HG03439 (cell line): ENCODE measurements around the gene MRPL55.
A peak's percentile ranks its signal among the peaks of the same experiment; 100 is the strongest.

Experiments used
- ATAC-seq: cut with Tn5 transposase; IDR thresholded peaks from one replicate; pipeline ENCODE4 v1.9.1; 2021; ENCODE audit warnings: mild to moderate bottlenecking, moderate library complexity; ENCODE audit not compliant: unreplicated experiment

Gene MRPL55

DNA sequence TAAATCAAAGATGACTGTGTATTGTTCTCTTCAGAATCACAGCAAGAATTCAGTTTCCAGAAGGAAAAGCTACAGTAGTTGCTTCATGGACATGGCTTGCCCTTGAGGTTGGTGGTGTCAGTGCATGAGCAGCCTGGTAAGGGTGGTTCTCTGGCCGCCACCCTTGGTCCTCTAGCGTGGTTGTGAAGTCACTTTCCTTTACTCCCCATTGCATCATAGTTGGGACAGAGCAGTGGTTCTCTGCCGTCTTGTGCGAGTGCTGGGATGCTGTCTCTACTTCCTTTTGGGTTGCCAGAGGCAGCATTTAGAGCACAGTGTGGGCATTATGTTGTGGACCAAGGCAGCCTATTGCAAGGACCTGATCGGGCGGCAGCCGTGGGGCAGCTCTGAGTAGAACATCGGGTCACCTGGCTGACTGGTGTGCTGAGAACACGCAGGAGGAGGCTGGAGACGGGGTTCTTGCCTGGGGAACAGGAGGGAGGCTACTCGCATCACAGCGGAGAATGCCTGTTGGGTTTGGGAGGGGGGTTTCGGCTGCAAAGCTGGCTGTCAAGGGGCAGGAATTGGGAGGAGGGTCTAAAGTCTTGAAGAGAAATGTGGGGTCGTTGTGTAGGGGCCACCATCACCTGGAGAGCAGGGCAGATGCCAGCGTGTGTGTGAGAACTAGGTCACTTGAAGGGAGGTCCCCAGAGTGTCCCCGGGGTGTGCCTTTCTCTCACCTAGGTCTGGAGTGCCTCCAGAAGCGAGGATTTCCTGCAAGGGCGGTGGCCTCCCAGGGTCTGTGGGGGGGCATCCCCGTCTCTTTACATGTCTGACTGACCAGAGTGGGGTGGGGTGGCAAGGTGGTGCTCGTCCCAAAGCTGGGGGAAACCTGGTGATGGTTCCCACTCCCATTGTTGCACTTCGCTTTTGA is 20.3 kb downstream of the MRPL55 start:
- ATAC-seq, result no peak

DNA sequence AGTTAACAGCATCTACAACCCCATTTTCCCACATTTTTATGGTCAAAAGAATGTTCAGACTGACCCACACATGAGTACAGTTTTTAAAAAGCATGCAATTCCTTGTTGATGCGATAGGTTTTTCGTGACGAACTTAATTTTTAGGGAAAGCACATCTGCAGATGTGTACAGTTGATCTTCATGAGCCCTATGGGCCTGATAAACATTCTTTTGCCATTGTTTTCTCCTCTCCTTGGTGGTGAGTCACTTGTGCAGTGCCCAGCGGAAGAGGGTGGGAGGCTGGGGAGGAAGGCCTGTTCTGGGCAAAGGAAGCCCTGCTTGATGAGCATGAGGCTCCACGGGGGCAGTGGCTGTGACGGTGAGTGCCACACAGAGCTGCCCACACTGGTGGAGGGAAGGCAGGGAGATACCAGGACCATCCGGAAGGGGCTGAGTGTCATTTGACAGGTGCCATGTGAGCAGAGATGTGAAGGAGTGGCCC is 21.3 kb downstream of the MRPL55 start:
- no peak for ATAC-seq

DNA sequence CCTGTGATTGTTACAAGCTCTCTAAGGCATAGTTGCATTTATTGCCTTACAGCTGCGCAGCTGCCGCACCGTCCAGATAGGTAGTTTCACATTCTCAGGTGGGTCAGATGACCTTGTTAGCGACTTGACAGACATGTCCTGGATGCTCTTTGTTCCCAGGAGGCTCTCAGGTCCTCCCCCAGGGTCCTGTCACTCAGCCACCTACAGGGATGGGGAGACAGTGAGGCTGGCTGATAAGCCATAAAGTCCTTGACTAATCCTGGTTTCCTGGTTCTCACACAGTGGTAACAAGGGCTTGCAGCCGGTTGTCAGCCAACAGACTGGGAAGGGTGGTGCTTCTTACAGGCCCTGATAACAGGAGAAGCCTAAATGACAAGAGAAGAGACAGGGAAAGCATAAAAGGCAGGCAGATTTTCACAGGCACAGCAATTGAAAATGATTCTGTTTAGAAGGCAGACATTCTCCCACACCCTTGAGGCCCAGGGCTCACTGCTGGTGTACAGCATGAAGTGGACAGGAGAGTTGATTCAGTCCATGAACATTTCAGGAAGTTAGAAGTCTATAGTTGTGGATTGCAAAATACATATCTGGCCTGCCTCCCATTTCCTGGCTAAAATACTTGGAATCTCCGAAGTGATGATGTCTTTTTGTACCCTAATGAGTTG is 23.7 kb downstream of the MRPL55 start:
- ATAC-seq, result no peak

DNA sequence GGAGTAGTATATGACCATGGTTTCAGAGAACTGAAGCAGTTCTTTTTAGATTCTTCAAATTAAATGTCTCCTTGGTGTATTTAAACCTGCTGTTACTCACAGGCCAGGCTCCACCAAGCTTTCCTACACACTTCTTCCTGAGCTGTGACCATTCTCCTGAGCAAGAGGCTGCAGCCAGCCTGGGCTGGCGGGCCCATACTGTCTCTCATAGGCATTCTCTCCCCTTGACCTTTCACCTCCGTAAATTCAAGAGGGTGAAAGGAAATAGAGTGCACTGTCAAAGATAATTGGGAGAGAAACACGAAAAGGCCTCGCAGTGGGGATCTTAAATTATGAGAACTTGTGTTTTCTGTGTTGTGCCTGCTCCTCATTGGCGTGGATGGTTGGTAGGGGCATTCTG is 24.3 kb downstream of the MRPL55 start:
- no peak for ATAC-seq

DNA sequence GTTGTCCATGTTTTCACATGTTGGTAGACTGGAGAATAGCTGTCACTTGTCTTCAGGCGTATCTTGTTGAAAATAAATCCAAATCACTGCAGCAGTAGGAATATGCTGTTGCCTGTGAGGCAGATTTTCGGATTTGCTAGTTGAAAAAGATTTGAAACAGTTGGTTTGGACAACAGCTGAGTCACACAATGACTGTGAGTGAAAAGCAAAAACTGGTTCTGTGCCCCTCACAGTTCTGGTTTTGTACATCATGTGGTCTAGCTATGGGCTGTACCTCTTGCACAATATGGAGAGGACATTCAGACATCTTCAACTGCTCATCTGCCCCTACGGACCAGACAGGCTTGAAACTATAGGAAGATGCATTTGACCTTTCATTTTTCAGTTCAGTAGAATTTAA is 24.8 kb downstream of the MRPL55 start:
- no peak for ATAC-seq

DNA sequence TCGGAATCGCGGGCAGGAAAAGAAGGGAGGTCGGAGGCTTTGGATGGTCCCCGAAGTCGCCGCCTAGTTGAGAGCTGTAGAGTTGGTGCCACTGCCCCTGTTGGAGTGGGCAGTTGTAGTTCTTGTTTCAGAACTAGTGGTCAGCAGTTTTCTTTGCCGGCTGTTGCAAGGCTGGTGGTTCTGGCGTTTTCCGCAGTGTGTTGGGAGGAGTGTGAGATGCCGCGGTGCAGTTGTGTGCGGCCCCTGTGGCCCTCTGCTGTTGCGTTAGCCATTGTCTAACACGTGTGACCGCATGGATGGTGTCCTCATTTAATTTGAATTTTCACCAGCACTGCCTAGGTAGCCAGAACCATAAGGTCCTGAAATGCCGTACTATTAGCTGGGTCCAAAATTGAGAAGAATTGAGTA is 25.2 kb downstream of the MRPL55 start:
- ATAC-seq, result no peak

DNA sequence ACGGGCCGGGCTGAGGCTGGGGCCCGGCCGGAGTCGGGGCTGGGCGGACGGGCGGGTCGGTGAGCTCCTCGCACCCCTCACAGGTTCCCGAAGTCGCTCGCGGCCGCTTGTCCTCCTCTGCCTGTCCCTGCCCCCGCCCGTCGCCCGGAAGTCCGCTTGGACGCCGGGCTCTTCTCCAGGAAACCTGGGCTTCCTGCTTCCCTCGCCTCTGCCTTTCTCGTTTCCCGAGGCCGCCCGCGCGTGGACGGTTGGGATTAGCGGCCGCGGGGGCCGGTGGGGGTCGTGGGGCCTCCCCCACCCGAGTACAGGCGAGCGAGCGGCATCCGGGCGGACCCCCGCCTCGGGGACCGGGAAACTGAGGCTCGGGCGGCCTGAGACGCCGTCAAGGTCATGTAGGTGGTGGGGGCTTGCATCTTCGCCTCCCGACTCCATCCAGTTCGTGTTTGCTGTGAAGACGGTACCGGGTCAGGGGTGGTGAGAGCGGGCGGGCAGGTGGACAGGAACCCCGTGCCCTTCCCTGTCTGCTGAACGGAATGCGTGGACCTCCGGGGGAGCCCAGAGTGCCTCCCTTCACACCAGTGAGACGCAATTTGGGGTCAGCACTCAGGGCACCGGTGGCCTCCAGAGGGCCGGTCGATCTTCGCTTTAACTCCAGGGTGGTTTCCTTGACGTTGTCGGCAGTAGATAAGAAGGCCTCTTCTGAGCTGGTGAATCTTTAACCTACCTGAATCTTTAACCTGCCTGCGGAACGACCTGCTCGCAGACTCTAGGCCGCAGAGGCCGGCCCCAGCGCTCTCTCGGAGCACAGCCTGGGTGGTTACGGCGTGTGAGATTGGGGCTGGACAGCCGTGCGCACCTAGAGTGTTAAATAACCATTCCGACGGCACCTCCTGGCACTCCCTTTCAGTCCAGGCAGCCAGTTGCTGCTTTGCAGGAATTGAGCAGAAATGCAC is 25.9 kb downstream of the MRPL55 start:
- no peak for ATAC-seq

DNA sequence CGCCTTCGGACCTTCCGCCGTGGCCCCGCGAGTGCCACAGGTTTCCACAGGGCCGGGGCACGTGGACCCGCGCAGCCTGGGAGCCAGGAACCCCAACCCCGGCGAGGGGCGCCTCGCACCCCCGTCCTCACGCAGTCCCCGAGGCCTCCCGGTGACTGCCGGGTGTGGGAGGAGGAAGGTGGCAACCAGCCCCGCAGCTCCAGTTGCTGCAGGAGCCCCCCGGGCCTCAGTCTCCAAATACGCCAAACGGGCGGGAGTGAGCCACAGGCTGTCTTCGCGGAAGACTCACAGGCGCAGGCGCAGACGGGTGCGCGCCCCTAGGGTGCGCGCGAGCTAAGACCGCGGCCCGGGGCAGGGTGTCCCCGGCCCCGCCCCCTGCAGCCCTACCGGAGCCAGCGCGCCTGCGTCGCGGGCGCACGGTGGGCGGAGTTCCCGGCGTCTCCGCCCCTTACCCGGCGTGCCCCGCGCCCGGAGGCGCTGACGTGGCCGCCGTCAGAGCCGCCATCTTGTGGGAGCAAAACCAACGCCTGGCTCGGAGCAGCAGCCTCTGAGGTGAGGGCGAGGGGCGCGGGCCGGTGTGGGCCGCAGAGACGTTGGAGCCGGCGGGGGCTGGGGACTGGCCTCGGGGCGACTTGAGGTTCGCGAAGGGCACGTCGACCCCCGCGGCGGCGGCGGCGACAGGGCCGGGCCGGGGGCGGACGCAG is 26.7 kb downstream of the MRPL55 start, which contains the start of gene ARF1:
Gene ARF1, plus strand, starts transcription at position 495 of the 704 bp plus-strand sequence. CDS start 14,407 bp downstream, outside the sequence.
- ATAC-seq, result peak; percentile 72

DNA sequence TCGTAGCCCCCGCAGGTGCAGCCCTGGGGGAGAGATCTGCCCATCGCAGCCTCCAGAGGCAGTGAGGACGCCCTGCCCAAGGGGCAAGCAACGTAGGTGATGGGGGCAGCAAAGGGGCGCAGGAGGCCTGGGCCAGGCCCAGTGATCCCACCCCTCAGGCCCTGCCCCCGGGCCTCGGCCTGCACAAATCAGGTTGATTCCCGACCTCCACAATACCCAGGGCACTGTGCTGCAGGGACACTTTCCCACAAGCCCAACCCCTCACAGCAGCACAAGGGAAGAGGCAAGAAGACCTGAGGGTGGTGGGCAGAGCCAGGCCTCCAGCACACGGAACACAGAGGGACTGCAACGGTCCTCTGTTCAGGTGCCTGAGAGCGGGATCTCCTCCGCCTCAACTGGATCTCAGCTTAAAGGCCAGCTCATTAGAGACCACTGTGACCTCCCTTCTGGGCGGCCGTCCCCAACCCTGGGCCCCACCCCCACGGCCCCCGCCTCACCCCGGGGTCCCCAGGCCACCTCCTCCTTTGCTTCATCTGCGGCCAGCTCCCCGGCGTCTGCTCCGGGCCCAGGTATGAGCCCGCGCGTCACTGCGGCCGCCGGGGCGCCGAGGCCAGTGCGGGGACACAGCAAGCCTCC is 27.4 kb downstream of the MRPL55 start:
- ATAC-seq, result peak; percentile 26

DNA sequence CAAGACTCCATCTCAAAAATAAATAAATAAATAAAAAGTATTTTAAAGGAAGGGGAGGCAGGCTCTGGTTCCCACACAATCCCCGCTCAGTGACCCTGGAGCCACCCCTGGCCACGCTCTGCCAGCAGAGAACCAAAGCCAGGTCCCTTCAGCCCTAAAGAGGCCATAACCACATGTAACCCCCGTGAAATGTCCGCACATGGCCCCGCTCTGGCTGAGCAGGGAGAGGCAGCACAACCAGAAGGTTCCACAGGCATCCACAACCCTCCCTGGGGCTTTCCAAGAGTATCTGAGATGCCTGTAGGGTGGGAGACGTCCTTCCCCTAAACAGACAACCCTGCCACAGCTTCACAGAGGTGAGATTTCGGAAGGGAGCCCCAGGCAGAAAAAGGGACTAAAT is 28.0 kb downstream of the MRPL55 start:
- no peak for ATAC-seq

DNA sequence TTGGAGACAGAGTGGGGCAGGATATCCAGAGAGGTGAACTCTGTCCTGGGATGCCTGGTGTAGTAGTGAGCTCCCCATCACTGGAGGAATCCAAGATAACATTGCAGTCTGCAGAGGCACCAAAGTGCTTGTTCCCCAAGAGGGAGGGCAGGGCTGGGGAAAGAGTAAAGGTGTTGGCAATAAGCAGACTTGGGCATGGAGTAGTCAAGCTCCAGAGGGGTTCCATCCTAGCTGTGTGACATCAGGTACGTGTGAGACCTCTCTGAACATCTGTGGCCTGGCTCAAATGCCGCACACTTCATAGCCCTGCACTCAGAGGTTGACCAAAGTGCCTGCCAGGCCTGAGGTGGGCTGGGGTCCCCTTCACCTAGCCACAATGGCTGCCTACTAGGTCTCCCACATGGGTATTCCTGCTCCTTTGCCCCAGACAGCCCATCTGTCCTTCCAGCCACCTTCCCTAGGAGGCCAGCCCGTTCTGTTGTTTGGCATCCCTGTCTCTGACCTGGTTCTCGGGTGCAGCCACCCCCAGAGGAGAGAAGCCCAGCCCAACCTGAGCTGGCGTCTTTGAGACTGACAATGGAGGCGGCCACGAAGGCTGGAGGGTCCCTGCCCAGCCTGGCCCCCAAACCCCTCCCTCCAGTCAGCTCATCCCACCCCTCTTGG is 29.4 kb downstream of the MRPL55 start:
- no peak for ATAC-seq

DNA sequence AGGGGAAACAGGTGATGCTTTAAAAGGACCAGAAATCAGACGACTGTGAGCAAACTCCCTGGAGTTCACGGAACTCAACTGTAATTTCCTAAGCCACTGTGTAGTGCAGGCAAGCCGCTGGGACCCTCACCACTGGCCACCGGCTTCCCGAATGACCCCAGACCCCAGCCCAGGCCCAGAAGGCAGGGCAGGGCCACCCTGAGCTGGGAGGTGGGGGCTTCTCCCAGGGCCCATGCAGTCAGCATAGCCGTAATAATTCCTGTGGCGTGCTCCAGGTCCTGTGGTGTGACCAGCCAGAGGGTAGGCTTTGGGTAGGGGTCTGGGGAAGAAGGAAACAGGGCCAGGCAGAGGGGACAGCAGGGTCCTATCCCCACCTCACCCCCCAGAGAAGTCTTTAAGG is 30.1 kb downstream of the MRPL55 start:
- ATAC-seq, result no peak

DNA sequence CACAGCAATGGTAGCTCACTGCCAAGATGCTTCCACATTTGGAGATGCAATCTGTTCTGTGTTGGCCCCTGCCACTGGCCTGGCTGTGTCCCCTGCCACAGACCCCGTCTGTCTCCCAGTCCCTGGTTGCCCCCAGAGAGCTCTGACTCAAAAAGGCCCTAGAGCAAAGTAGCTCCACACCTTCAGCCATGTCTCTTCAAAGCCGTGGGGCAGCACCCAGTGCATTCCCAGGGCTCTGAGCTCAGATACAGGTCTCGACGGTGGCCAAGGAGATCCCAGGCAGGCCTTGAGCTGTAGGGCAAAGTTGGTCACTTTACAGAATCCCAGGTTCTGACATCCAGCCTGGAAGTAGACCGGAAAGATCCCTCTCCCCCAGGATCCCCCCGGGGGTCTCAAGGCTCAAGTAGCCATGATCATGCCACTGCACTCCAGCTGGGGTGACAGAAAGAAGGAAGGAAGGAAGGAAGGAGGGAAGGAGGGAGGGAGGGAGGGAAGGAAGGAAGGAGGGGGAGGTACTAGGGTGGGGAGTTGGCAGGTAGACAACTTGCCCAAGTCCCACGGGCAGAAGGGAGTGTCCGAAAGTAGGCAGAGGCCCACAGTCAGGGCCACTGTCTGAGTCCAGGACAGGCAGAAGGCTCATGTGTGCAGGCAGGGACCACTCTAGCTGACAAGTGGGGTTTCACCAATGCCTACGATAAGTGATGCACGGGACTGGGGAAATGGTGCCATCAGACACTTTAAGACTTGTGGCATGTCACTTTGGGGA is 31.4 kb downstream of the MRPL55 start:
- ATAC-seq, result no peak

DNA sequence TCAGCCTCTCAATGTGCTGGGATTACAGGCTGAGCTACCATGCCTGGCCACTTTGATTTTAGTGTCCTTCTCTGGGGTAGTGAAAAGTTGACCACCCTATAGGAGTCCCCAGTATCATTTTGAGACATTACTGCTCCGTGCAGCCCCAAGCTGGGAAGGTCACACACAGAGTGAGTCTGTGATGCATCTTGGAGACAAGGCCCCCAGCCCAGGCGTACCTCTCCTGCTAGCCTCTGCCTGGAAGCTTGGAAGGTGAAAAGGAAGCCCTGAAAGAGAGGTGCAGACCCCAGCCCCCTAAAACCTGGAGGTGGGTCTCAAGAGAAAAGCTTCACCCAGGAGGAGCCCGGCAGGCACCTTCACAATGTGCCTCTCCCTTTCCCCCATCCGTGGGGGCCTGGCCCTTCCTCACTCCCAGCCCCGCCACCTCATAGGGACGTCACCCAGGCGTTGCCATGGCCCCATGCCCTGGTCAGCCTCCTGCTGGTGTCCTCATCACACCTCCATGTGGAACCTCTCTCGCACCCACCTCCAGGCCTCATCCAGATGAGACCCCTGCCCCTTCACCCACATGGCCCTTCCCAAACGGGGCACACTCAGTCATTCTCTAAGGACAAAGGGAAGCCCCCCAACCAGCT is 32.2 kb downstream of the MRPL55 start:
- no peak for ATAC-seq

DNA sequence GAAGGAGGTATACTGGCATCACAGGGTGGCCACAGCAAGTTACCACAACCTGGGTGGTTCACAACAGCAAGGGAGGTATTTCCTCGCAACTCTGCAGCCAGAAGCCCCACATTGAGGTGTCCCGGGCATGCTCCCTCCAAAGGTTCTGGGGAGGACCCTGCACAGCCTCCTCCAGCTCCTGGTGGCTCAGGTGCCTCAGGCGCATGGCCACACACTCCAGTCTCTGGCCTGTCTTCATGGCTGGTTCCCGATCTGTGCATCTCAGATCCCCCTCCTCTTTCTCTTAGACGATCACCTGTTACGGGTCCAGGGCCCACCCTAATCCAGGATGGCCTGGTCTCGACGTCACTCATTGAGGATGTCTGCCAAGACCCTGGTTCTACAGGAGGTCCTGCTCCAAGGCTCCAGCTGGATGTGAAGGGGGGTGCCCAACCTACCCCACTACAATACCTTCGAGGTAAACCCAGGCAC is 33.3 kb downstream of the MRPL55 start:
- no peak for ATAC-seq

DNA sequence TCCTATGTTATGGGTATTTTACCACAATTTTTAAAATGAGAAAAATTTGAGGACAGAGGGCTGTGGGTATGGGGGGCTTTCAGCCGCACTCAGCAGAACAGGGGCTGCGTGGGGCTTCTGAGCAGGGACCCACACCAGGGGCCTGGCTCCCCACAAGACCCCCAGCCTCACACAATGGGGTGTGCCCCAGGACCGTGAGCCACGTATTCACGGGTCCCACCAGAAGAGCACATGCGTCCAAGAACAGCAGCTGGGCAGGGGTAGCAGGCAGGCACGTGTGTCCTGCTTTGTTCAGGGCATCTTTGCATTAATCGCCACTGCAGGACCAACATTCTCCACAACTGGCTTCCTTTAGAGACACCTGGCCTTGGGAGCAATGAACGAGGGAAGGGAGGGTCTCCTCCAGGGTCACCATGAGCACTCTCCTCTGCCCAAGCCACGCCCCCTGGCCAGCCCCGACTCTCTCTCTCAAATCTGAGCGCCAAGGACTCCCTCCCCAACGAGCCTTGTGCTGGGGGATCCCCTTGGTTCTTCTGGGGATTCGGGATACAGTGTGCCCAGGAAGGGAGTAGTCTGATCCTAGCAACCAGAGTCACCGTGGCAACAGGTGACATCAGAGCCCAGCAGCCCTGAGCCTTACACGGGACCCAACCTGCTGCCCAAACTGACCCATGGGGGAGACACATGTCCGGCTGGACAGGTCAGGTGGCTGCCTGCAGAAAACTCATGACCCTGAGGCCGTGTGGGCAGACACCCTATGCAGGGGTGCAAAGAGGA is 34.0 kb downstream of the MRPL55 start:
- ATAC-seq, result no peak

DNA sequence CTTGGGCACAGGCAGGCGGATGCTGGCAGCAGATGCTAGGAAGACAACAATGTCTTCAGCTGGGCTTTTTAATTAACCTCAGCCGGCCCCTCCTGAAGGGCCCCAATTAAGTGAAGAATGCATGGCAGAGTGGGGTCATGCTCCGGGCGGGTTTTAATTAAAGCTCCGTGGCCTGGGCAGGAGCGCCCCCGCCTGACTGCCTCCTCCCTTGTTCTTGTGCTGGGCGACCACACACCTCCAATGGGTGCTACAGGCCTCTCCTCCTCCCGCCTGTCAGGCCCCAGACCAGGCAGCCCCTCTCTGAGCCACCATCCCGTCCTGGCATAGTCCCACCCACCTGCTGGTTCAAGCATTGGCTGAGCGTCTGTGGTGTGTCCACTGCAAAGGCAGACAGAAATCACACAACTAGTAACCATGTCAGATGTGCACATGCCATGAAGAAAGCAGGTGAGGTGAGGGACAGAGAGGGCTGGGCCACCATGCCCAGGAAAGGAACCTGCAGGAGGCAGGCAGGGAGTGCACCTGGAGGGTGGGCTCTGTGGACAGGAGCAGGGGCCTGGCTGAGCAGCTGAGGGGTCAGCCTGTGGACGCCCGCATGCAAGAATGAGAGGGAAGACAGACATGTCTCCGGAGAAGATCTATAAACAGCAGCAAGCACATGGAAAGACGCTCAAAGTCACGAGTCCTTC is 35.1 kb downstream of the MRPL55 start:
- no peak for ATAC-seq
